GM23338 (cell line): ENCODE results near the gene MITD1. TPM values are rescaled to one million over a fixed set of nuclear protein-coding genes. Genes with fewer than 3 reads are reported as not detected.

Experiments used
- ATAC-seq: fragments of 200-7000 bp; cut with Tn5 transposase; 3 replicates; pipeline ENCODE4 v1.9.1; 2020
- DNase-seq: peaks from one replicate; pipeline ENCODE4 v3.0.0-alpha.2; 2015; ENCODE audit warnings: low spot score
- H2AFZ ChIP-seq: fragments of 200-600 bp; sonication (generic); 2 replicates; pipeline ENCODE4 v1.8.0; 2016; ENCODE audit warnings: antibody characterized with exemption, mild to moderate bottlenecking, moderate library complexity
- H3F3A ChIP-seq: fragments of 200-600 bp; sonication (generic); replicated peaks from 2 replicates; pipeline ENCODE4 v1.8.0; 2017; ENCODE audit warnings: antibody characterized with exemption, mixed run types, low read depth
- H3K27ac ChIP-seq: fragments of 200-600 bp; sonication (generic); 2 replicates; pipeline ENCODE4 v1.6.1; 2016; ENCODE audit warnings: low read depth
- H3K27me3 ChIP-seq: fragments of 200-600 bp; sonication (generic); 2 replicates; pipeline ENCODE4 v1.8.0; 2016; ENCODE audit warnings: mild to moderate bottlenecking, mixed run types, moderate library complexity; ENCODE audit not compliant: insufficient read depth
- H3K36me3 ChIP-seq: fragments of 200-600 bp; sonication (generic); 2 replicates; pipeline ENCODE4 v1.8.0; 2016; ENCODE audit warnings: mild to moderate bottlenecking; ENCODE audit not compliant: insufficient read depth
- H3K4me1 ChIP-seq: fragments of 200-600 bp; sonication (generic); 2 replicates; pipeline ENCODE4 v1.8.0; 2016; ENCODE audit warnings: mild to moderate bottlenecking, moderate library complexity; ENCODE audit not compliant: insufficient read depth
- H3K4me2 ChIP-seq: fragments of 200-600 bp; sonication (generic); 2 replicates; pipeline ENCODE4 v1.7.1; 2017; ENCODE audit warnings: mixed run types
- H3K4me3 ChIP-seq: fragments of 200-600 bp; sonication (generic); 2 replicates; pipeline ENCODE4 v1.6.1; 2016; ENCODE audit warnings: mixed run types
- H3K79me2 ChIP-seq: fragments of 200-600 bp; sonication (generic); replicated peaks from 2 replicates; pipeline ENCODE4 v1.8.0; 2017; ENCODE audit warnings: mild to moderate bottlenecking; ENCODE audit not compliant: insufficient read depth
- H3K9me2 ChIP-seq: fragments of 200-600 bp; sonication (generic); 2 replicates; pipeline ENCODE4 v1.8.0; 2017; ENCODE audit not compliant: insufficient read depth
- H4K20me1 ChIP-seq: fragments of 200-600 bp; sonication (generic); replicated peaks from 2 replicates; pipeline ENCODE4 v1.8.0; 2017; ENCODE audit warnings: mild to moderate bottlenecking; ENCODE audit not compliant: insufficient read depth
- H3K27ac Mint-ChIP-seq: 2 replicates; pipeline ENCODE4 v1.8.0; 2020; ENCODE audit warnings: inconsistent platforms, mild to moderate bottlenecking, moderate library complexity, mixed read lengths
- H3K27me3 Mint-ChIP-seq: 3 replicates; pipeline ENCODE4 v1.8.0; 2022; ENCODE audit warnings: low read depth, mild to moderate bottlenecking, moderate library complexity, mixed read lengths, inconsistent platforms; ENCODE audit not compliant: insufficient read depth, poor library complexity
- H3K36me3 Mint-ChIP-seq: 3 replicates; pipeline ENCODE4 v1.8.0; 2021; ENCODE audit warnings: low read depth, mild to moderate bottlenecking, inconsistent platforms, moderate library complexity, mixed read lengths
- H3K4me1 Mint-ChIP-seq: 3 replicates; pipeline ENCODE4 v1.8.0; 2020; ENCODE audit warnings: mild to moderate bottlenecking, inconsistent platforms, mixed read lengths
- H3K4me3 Mint-ChIP-seq: 3 replicates; pipeline ENCODE4 v1.8.0; 2021; ENCODE audit warnings: moderate library complexity, mild to moderate bottlenecking, inconsistent platforms, mixed read lengths
- H3K9me3 Mint-ChIP-seq: 3 replicates; pipeline ENCODE4 v1.8.0; 2020; ENCODE audit warnings: moderate library complexity, mild to moderate bottlenecking, inconsistent platforms, mixed read lengths
- CREB1 ChIP-seq: fragments of 250-450 bp; sonication (Bioruptor Pico); IDR thresholded peaks from 2 replicates; pipeline ENCODE4 v1.5.0; 2020; ENCODE audit warnings: low read depth, mild to moderate bottlenecking, moderate library complexity
- EZH2 ChIP-seq: fragments of 200-600 bp; sonication (generic); IDR thresholded peaks from one replicate; pipeline ENCODE4 v1.8.0; 2017; ENCODE audit warnings: antibody characterized with exemption, mild to moderate bottlenecking, low read depth; ENCODE audit not compliant: unreplicated experiment
- EZH2phosphoT487 ChIP-seq: fragments of 200-600 bp; sonication (generic); IDR thresholded peaks from one replicate; pipeline ENCODE4 v1.8.1; 2018; ENCODE audit warnings: antibody characterized with exemption; ENCODE audit not compliant: unreplicated experiment
- JUNB ChIP-seq: IDR thresholded peaks from one replicate; pipeline ENCODE4 v1.6.1; 2016; ENCODE audit warnings: antibody characterized with exemption; ENCODE audit not compliant: unreplicated experiment
- NANOG ChIP-seq: IDR thresholded peaks from 2 replicates; pipeline ENCODE4 v1.6.1; 2016; ENCODE audit warnings: antibody characterized with exemption, borderline replicate concordance
- STAT1 ChIP-seq: IDR thresholded peaks from one replicate; pipeline ENCODE4 v1.6.1; 2016; ENCODE audit warnings: antibody characterized with exemption; ENCODE audit not compliant: unreplicated experiment
- ZNF331 ChIP-seq: fragments of 250-450 bp; sonication (Bioruptor Pico); IDR thresholded peaks from 2 replicates; pipeline ENCODE4 v1.5.0; 2020; ENCODE audit warnings: low read depth, mild to moderate bottlenecking, moderate library complexity
- polyA plus RNA-seq: library from polyadenylated mRNA; unstranded; fragments of >200 nt; fragmentation: Nextera tagmentation; extraction: Ambion mirVana; gene quantifications from 2 replicates; pipeline ENCODE4 v1.2.1, GENCODE V29; 2016
- total RNA-seq: library from RNA; depleted of rRNA; stranded (reverse); fragments of >200 nt; shearing (Covaris generic); gene quantifications from 2 replicates; pipeline ENCODE4 v1.2.3, GENCODE V29; 2014
- TF ChIP-seq, protein P1 (sequence below), 2 experiments: fragments of 200-600 bp in 1 of 2; sonication (generic) in 1 of 2; conservative IDR thresholded peaks; 2 replicates each; pipeline versions ENCODE4 v1.5.1 to v1.6.1; 2016 to 2017; ENCODE audit warnings: antibody characterized with exemption in 2 of 2, low read depth in 2 of 2, mild to moderate bottlenecking in 2 of 2, moderate library complexity in 1 of 2
- TF ChIP-seq, protein P2 (sequence below): IDR thresholded peaks from 2 replicates; pipeline ENCODE4 v1.6.1; 2016; ENCODE audit warnings: antibody characterized with exemption
- TF ChIP-seq, protein P3 (sequence below): fragments of 250-450 bp; sonication (Bioruptor Pico); IDR thresholded peaks from 2 replicates; pipeline ENCODE4 v1.5.0; 2020; ENCODE audit warnings: mild to moderate bottlenecking, moderate library complexity

MITD1 gene
- total and polyA plus RNA-seq, 2 experiments from 2014 or later, result 37.9 to 105 TPM

DNA sequence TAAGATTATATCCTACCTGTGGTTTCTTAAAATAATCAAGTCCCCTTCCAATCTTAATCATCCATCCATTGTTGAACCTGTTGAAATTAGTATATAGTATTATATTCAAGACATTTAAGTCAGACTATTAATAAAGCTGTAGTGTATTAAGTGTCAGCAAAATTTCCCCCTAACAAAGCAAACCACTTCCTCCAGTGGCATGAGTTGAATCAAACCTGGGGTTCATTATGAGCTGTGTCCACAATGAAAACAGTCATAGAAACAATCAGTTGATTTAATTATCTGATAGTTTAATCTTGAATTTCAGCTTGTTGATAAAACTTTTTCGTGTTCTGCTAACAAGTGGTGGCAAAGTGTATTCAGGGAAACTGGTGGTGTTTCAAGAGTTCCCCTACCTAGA, 11.3 kb downstream of the MITD1 start:
- Histone ChIP-seq H3F3A (no peaks in the 10 kb centered on the region), H3K36me3 (peaks cover 12% of the 10 kb centered on the region; the same call in 1 of the 2 replicates), H3K9me2 (no peaks in the 10 kb centered on the region), H3K79me2 (0 out of 2 replicates have a peak, but pooled peaks cover 5% of the 10 kb centered on the region), H3K4me3 (no peak overlapping the region), H2AFZ (no peak overlapping the region), H3K4me2 (no peak overlapping the region), H3K4me1 (no peaks in the 10 kb centered on the region), H4K20me1 (peaks cover 2% of the 10 kb centered on the region; the same call in 1 of the 2 replicates), H3K27me3 (no peaks in the 10 kb centered on the region), H3K27ac (no peak overlapping the region)
- no peak for DNase-seq
- ATAC-seq, result no peak
- no peak overlapping the region for H3K4me3 Mint-ChIP-seq
- peaks cover 2% of the 10 kb centered on the region for H3K27me3 Mint-ChIP-seq
- no peaks in the 10 kb centered on the region for H3K4me1 Mint-ChIP-seq
- H3K9me3 Mint-ChIP-seq, result no peaks in the 10 kb centered on the region
- no peak overlapping the region for H3K27ac Mint-ChIP-seq
- peaks cover 20% of the 10 kb centered on the region; the same call in 1 of the 3 replicates for H3K36me3 Mint-ChIP-seq
- TF ChIP-seq STAT1 (no peak), JUNB (no peak), CREB1 (no peak), NANOG (no peak), ZNF331 (CRISPR knock-in tag) (no peak), EZH2 (no peak), EZH2phosphoT487 (no peak)
- TF ChIP-seq, protein P1, sequence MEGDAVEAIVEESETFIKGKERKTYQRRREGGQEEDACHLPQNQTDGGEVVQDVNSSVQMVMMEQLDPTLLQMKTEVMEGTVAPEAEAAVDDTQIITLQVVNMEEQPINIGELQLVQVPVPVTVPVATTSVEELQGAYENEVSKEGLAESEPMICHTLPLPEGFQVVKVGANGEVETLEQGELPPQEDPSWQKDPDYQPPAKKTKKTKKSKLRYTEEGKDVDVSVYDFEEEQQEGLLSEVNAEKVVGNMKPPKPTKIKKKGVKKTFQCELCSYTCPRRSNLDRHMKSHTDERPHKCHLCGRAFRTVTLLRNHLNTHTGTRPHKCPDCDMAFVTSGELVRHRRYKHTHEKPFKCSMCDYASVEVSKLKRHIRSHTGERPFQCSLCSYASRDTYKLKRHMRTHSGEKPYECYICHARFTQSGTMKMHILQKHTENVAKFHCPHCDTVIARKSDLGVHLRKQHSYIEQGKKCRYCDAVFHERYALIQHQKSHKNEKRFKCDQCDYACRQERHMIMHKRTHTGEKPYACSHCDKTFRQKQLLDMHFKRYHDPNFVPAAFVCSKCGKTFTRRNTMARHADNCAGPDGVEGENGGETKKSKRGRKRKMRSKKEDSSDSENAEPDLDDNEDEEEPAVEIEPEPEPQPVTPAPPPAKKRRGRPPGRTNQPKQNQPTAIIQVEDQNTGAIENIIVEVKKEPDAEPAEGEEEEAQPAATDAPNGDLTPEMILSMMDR (conservative IDR thresholded peaks at IDR 0.05; ENCODE audit: low read depth in 2 of 2), result no peak
- TF ChIP-seq, protein P2, sequence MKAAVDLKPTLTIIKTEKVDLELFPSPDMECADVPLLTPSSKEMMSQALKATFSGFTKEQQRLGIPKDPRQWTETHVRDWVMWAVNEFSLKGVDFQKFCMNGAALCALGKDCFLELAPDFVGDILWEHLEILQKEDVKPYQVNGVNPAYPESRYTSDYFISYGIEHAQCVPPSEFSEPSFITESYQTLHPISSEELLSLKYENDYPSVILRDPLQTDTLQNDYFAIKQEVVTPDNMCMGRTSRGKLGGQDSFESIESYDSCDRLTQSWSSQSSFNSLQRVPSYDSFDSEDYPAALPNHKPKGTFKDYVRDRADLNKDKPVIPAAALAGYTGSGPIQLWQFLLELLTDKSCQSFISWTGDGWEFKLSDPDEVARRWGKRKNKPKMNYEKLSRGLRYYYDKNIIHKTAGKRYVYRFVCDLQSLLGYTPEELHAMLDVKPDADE, result no peak
- TF ChIP-seq, protein P3, sequence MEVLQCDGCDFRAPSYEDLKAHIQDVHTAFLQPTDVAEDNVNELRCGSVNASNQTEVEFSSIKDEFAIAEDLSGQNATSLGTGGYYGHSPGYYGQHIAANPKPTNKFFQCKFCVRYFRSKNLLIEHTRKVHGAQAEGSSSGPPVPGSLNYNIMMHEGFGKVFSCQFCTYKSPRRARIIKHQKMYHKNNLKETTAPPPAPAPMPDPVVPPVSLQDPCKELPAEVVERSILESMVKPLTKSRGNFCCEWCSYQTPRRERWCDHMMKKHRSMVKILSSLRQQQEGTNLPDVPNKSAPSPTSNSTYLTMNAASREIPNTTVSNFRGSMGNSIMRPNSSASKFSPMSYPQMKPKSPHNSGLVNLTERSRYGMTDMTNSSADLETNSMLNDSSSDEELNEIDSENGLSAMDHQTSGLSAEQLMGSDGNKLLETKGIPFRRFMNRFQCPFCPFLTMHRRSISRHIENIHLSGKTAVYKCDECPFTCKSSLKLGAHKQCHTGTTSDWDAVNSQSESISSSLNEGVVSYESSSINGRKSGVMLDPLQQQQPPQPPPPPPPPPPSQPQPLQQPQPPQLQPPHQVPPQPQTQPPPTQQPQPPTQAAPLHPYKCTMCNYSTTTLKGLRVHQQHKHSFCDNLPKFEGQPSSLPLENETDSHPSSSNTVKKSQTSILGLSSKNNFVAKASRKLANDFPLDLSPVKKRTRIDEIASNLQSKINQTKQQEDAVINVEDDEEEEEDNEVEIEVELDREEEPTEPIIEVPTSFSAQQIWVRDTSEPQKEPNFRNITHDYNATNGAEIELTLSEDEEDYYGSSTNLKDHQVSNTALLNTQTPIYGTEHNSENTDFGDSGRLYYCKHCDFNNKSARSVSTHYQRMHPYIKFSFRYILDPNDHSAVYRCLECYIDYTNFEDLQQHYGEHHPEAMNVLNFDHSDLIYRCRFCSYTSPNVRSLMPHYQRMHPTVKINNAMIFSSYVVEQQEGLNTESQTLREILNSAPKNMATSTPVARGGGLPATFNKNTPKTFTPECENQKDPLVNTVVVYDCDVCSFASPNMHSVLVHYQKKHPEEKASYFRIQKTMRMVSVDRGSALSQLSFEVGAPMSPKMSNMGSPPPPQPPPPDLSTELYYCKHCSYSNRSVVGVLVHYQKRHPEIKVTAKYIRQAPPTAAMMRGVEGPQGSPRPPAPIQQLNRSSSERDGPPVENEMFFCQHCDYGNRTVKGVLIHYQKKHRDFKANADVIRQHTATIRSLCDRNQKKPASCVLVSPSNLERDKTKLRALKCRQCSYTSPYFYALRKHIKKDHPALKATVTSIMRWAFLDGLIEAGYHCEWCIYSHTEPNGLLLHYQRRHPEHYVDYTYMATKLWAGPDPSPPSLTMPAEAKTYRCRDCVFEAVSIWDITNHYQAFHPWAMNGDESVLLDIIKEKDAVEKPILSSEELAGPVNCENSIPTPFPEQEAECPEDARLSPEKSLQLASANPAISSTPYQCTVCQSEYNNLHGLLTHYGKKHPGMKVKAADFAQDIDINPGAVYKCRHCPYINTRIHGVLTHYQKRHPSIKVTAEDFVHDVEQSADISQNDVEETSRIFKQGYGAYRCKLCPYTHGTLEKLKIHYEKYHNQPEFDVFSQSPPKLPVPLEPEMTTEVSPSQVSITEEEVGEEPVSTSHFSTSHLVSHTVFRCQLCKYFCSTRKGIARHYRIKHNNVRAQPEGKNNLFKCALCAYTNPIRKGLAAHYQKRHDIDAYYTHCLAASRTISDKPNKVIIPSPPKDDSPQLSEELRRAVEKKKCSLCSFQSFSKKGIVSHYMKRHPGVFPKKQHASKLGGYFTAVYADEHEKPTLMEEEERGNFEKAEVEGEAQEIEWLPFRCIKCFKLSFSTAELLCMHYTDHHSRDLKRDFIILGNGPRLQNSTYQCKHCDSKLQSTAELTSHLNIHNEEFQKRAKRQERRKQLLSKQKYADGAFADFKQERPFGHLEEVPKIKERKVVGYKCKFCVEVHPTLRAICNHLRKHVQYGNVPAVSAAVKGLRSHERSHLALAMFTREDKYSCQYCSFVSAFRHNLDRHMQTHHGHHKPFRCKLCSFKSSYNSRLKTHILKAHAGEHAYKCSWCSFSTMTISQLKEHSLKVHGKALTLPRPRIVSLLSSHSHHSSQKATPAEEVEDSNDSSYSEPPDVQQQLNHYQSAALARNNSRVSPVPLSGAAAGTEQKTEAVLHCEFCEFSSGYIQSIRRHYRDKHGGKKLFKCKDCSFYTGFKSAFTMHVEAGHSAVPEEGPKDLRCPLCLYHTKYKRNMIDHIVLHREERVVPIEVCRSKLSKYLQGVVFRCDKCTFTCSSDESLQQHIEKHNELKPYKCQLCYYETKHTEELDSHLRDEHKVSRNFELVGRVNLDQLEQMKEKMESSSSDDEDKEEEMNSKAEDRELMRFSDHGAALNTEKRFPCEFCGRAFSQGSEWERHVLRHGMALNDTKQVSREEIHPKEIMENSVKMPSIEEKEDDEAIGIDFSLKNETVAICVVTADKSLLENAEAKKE (CRISPR knock-in tag), result no peak
